Liver (tissue), 3 donors: ENCODE results near the gene MPP1.

ENCODE experiments used
- EGR1 ChIP-seq, 2 donors: IDR thresholded peaks; 2 replicates each; pipeline ENCODE4 v1.6.1; 2016 to 2018; ENCODE audit warnings: antibody characterized with exemption in 2 of 2, low read depth in 2 of 2
- GABPA ChIP-seq, 2 donors: IDR thresholded peaks in 1 of 2; conservative IDR thresholded peaks in 1 of 2; 2 replicates each; pipeline ENCODE4 v1.6.1; 2016; ENCODE audit warnings: antibody characterized with exemption in 2 of 2, mild to moderate bottlenecking in 1 of 2, moderate library complexity in 1 of 2
- HNF4A ChIP-seq, 2 donors: conservative IDR thresholded peaks; 2 replicates each; pipeline ENCODE4 v1.6.1; 2016; ENCODE audit warnings: antibody characterized with exemption in 2 of 2, mild to moderate bottlenecking in 2 of 2
- HNF4G ChIP-seq: IDR thresholded peaks from 2 replicates; pipeline ENCODE4 v1.6.1; 2016; ENCODE audit warnings: antibody characterized with exemption
- NR2F2 ChIP-seq: IDR thresholded peaks from 2 replicates; pipeline ENCODE4 v1.6.1; 2016; ENCODE audit warnings: antibody characterized with exemption
- RAD21 ChIP-seq, 2 donors: IDR thresholded peaks; 2 replicates each; pipeline ENCODE4 v1.6.1; 2016; ENCODE audit warnings: antibody characterized with exemption in 2 of 2, mild to moderate bottlenecking in 2 of 2
- RXRA ChIP-seq, 2 donors: IDR thresholded peaks; 2 replicates each; pipeline ENCODE4 v1.6.1; 2017 to 2018; ENCODE audit warnings: antibody characterized with exemption in 2 of 2, mild to moderate bottlenecking in 1 of 2
- SP1 ChIP-seq: IDR thresholded peaks from 2 replicates; pipeline ENCODE4 v1.6.1; 2018; ENCODE audit warnings: antibody characterized with exemption, mild to moderate bottlenecking
- TAF1 ChIP-seq: conservative IDR thresholded peaks from 2 replicates; pipeline ENCODE4 v1.6.1; 2016; ENCODE audit warnings: antibody characterized with exemption, mild to moderate bottlenecking
- YY1 ChIP-seq: IDR thresholded peaks from 2 replicates; pipeline ENCODE4 v1.6.1; 2016; ENCODE audit warnings: antibody characterized with exemption, mild to moderate bottlenecking
- TF ChIP-seq, protein P1 (sequence below): fragments of 150-350 bp; IDR thresholded peaks from 2 replicates; pipeline ENCODE4 v1.5.1; 2017; ENCODE audit warnings: improper control_type of control experiment, low read depth, low read length; ENCODE audit not compliant: missing input control
- TF ChIP-seq, protein P2 (sequence below): IDR thresholded peaks from 2 replicates; pipeline ENCODE4 v1.6.1; 2016; ENCODE audit warnings: antibody characterized with exemption
- TF ChIP-seq, protein P3 (sequence below): IDR thresholded peaks from 2 replicates; pipeline ENCODE4 v1.6.1; 2016; ENCODE audit warnings: antibody characterized with exemption
- donor health status: healthy.
- donor health status: healthy.

DNA sequence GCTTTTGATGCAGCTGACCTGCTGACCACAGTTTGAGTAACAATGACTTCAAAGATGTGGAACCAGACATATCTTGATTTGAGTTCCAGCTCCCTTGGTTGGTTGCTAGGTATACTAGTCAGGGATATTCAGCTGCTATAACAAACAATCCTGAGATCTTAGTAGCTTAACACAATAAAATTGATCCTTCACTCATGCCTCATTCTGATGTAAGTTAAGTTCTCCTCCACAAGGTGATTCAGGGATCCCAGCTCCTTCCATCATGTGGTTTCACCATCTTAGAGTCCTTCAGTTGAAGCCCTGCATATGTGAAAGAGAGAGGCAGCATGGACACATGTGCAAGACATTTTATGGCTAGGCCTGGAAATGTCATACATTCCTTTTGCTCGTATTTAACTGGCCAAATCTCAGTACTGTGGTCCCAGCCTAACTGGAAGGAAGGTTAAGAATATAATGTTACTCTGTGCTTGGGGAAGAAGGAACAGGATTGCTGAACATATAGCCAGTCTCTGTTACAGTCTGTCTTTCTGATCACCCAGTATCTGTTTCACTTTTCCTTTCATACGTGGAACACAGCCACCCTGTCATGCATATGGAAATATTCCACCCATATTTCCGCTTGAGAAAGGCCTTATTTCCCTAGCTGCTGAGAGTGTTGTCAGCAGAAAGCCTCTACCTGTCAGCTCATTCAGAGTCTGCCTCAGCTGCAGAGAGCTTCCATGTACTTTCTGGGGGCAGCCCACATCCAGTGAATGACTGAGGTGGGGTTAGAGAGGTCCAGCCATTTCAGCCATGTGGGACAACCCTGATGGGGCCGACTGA is 22.1 kb upstream of the MPP1 start:
- TF ChIP-seq, protein P1, sequence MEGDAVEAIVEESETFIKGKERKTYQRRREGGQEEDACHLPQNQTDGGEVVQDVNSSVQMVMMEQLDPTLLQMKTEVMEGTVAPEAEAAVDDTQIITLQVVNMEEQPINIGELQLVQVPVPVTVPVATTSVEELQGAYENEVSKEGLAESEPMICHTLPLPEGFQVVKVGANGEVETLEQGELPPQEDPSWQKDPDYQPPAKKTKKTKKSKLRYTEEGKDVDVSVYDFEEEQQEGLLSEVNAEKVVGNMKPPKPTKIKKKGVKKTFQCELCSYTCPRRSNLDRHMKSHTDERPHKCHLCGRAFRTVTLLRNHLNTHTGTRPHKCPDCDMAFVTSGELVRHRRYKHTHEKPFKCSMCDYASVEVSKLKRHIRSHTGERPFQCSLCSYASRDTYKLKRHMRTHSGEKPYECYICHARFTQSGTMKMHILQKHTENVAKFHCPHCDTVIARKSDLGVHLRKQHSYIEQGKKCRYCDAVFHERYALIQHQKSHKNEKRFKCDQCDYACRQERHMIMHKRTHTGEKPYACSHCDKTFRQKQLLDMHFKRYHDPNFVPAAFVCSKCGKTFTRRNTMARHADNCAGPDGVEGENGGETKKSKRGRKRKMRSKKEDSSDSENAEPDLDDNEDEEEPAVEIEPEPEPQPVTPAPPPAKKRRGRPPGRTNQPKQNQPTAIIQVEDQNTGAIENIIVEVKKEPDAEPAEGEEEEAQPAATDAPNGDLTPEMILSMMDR: no peak
- TF ChIP-seq, protein P2, sequence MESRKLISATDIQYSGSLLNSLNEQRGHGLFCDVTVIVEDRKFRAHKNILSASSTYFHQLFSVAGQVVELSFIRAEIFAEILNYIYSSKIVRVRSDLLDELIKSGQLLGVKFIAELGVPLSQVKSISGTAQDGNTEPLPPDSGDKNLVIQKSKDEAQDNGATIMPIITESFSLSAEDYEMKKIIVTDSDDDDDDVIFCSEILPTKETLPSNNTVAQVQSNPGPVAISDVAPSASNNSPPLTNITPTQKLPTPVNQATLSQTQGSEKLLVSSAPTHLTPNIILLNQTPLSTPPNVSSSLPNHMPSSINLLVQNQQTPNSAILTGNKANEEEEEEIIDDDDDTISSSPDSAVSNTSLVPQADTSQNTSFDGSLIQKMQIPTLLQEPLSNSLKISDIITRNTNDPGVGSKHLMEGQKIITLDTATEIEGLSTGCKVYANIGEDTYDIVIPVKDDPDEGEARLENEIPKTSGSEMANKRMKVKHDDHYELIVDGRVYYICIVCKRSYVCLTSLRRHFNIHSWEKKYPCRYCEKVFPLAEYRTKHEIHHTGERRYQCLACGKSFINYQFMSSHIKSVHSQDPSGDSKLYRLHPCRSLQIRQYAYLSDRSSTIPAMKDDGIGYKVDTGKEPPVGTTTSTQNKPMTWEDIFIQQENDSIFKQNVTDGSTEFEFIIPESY: no peak
- no peak for TF ChIP-seq HNF4A (conservative IDR thresholded peaks at IDR 0.05)
- TF ChIP-seq, protein P3, sequence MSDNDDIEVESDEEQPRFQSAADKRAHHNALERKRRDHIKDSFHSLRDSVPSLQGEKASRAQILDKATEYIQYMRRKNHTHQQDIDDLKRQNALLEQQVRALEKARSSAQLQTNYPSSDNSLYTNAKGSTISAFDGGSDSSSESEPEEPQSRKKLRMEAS: no peak
- no peak for TF ChIP-seq GABPA (IDR thresholded peaks at IDR 0.05 in 1 of 2, conservative IDR thresholded peaks at IDR 0.05 in 1 of 2)
- no peak for TF ChIP-seq RXRA (IDR thresholded peaks at IDR 0.05)
- no peak for TF ChIP-seq SP1
- no peak for TF ChIP-seq RAD21 (IDR thresholded peaks at IDR 0.05)
- TF ChIP-seq TAF1: no peak
- TF ChIP-seq YY1: no peak
- no peak for TF ChIP-seq EGR1 (IDR thresholded peaks at IDR 0.05; ENCODE audit: low read depth in 2 of 2)
- TF ChIP-seq NR2F2: no peak
- no peak for TF ChIP-seq HNF4G
